Heart right ventricle (tissue), 16 donors: Measurements from ENCODE around the gene EFR3B. TPM values are rescaled to one million over a fixed set of nuclear protein-coding genes. Genes with fewer than 3 reads are reported as not detected.
A peak's percentile ranks its signal among the peaks of the same experiment; 100 is the strongest.

Source experiments
- ATAC-seq, 8 donors: fragments of 200-7000 bp; cut with Tn5 transposase; one replicate each; pipeline ENCODE4 v1.9.1; 2020; ENCODE audit warnings: mild to moderate bottlenecking in 8 of 8, moderate library complexity in 8 of 8, moderate number of reproducible peaks in 1 of 8
- DNase-seq, 2 donors: peaks; one replicate each; pipeline ENCODE4 v3.0.0-alpha.2; 2020
- H3K27ac ChIP-seq, 10 donors: fragments of 200-600 bp; sonication (generic) in 2 of 10; one replicate each; pipeline versions ENCODE4 v1.5.0 to v1.8.0; 2020 to 2022; ENCODE audit warnings: mild to moderate bottlenecking in 3 of 10
- H3K27me3 ChIP-seq, 7 donors: fragments of 200-600 bp; one replicate each; pipeline ENCODE4 v1.8.0; 2021 to 2022; ENCODE audit warnings: mild to moderate bottlenecking in 2 of 7
- H3K36me3 ChIP-seq, 9 donors: fragments of 200-600 bp; sonication (generic) in 1 of 9; one replicate each; pipeline versions ENCODE4 v1.5.0 to v1.8.0; 2020 to 2022; ENCODE audit warnings: mild to moderate bottlenecking in 2 of 9
- H3K4me1 ChIP-seq, 9 donors: fragments of 200-600 bp; sonication (generic) in 1 of 9; one replicate each; pipeline versions ENCODE4 v1.5.0 to v1.8.0; 2020 to 2022; ENCODE audit warnings: mild to moderate bottlenecking in 4 of 9
- H3K4me3 ChIP-seq, 10 donors: fragments of 200-600 bp; sonication (generic) in 2 of 10; one replicate each; pipeline versions ENCODE4 v1.5.0 to v1.8.0; 2020 to 2022; ENCODE audit warnings: mild to moderate bottlenecking in 7 of 10, moderate library complexity in 2 of 10
- H3K9me3 ChIP-seq, 11 donors: fragments of 200-600 bp in 10 of 11; sonication (generic) in 2 of 11; one replicate each; pipeline versions ENCODE4 v1.5.0 to v1.8.0; 2013 to 2022; ENCODE audit warnings: mild to moderate bottlenecking in 2 of 11, control low read depth in 1 of 11, moderate library complexity in 1 of 11
- CTCF ChIP-seq, 9 donors: fragments of 200-600 bp; sonication (generic) in 2 of 9; IDR thresholded peaks; one replicate each; pipeline versions ENCODE4 v1.5.0 to v1.8.0; 2021 to 2022; ENCODE audit warnings: antibody characterized with exemption in 9 of 9, mild to moderate bottlenecking in 5 of 9, moderate library complexity in 1 of 9
- WGBS, 2 donors: extraction: QIAGEN DNeasy Blood & Tissue Kit; methylation state at CpG; one replicate each; pipeline ENCODE4 v1.1.7; 2013; ENCODE audit warnings: inconsistent platforms in 1 of 2; 5-methylcytosine and 5-hydroxymethylcytosine counted together
- intact Hi-C, 10 donors: fragments of 100-400 bp; cut with DNase I; formaldehyde crosslinking; loops; one replicate each; pipeline versions ENCODE4 v1.11.1 to v1.14.2; 2022
- polyA plus RNA-seq, 2 donors: library from polyadenylated mRNA; stranded (reverse); fragments of 200-250 nt; gene quantifications; one replicate each; pipeline ENCODE4 v1.2.3, GENCODE V29; 2013
- total RNA-seq, 10 donors: library from RNA; stranded (reverse); fragmentation: NEBNext Ultra II Directional in 3 of 10; extraction: Animal tissue kit (Norgen Biotek cat#: 25700) in 3 of 10; gene quantifications; one replicate each; pipeline versions ENCODE4 v1.2.1 to v1.2.4, GENCODE V29; 2021 to 2023
- donor health status: Arrhythmogenic right ventricular cardiomyopathy.
- donor health status: ischemic (EF 13 %, LVEDD 7.1; RV severe dilation, severe dysfunction).
- donor health status: healthy with polysubstance abuse.
- donor health status: DM: no; HTN: yes; CAD: no.
- donor health status: DM: no; HTN: no; CAD: no.
- donor health status: ischemic (EF 25% LVEDD 6.9; RV normal size, moderate dysfunction).
- donor health status: ischemic (EF 25% LVEDD 5.7; RV mildly dilated, moderate dysfunction).
- donor health status: healthy.
- donor health status: DM: yes; HTN: yes; CAD: no.
- donor health status: Ischemic cardiomyopathy.
- donor health status: ischemic (EF 35%, LVEDD 5.7; RV mildly dilated, moderate dysfunction).
- donor health status: nonischemic (EF 11% LVEDD 7.7; RV severe dilation, severe dysfunction).
- donor health status: DM: yes; HTN: yes; CAD: no.
- donor health status: PGD.
- donor health status: ischemic (EF 29% LVEDD 5.4; RV normal size, mild dysfunction).
- donor health status: nonischemic (EF 23%, LVEDD 6.1; RV moderate dilation, normal function).

EFR3B gene
- total and polyA plus RNA-seq, 12 donors = 0.62 to 15.2 (median 7.0) TPM

DNA sequence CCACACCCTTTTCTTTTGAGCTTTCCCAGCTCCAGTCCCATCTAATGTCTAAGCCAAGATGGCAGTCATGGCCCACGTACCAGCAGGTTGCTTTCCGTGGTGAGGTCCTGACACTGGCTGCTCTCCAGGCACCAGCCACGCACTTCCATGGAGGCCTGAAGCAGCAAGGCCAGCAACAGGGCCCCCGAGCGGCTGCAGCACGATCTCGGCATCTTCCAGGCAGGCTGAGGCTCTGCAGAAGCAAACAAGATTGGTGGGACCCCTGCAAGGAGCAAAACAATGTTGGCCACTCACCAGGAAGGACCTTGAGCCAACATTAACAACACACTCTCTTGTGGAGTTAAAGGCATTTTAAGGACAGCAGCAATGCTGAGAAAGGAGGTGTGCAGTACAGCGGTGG lies 122.7 kb downstream of the EFR3B start:
- ATAC-seq = no peak
- H3K36me3 ChIP-seq = no peaks in the 10 kb centered on the region
- peak in 1 of 2 donors; percentile 10 for DNase-seq

DNA sequence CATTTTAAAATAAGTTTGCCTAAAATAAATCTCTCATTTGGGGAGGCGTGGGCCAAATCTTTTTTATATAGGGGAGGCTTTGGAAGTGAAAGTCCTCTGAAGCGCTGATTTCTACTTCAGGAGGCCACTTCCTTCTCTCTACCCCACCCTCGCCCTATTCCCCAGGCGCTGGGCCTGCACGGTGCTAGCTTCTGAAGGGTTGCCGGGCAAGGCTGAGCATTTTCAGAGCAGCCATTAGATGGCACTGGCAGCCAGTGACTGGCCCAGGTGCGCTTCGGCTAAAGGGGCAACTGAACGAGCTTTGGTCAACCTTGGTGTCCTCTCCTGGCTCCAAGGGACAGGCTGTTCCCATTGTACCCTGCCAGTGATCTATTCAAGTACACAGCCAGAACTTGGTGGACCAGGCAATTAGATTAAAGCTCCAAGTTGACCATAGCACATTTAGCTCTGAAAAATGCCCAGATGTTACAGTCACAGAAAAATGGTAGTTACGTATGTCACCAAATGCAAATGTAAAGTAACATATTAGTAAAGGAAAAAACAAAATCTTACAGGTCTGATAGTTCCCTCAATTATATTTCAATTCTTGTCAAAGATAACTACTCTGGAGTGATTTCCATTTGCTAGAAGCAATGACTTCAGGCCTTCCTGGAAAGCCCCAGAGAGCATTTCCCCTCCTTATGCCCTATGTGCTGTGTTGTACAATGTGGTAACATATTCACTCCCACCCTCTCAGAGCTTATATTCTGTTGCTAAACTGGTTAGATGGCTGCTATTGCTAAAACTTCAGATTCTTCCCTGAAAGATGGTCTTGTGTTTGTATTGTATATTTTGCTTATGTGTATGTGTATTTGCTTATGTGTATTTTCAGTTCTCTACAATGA lies 124.4 kb downstream of the EFR3B start:
- H3K9me3 ChIP-seq = peaks cover 0 to 4% (median 0%) of the 10 kb centered on the region in 11 donors
- peaks cover 0 to 23% (median 11%) of the 10 kb centered on the region in 9 donors for H3K4me1 ChIP-seq
- peaks cover 7 to 87% (median 76%) of the 10 kb centered on the region in 7 donors for H3K27me3 ChIP-seq
- 64% methylated on average over 10 of the region's 10 CpGs for WGBS, 2 donors
- DNase-seq = peak in 1 of 2 donors; percentile 20
- peak in 6 of 8 donors; percentile 24 to 68 (median 46) for ATAC-seq
- peak in 5 of 9 donors; percentile 24 to 40 (median 30) for TF ChIP-seq CTCF (IDR thresholded peaks at IDR 0.05)
- intact Hi-C loops = no loop called here
- H3K27ac ChIP-seq = no peak overlapping the region
- no peaks in the 10 kb centered on the region for H3K36me3 ChIP-seq
- no peak overlapping the region for H3K4me3 ChIP-seq

More for the DNA sequence above, 122.7 kb downstream of the EFR3B start:
- Histone ChIP-seq H3K4me1 (peaks cover 0 to 31% (median 11%) of the 10 kb centered on the region in 9 donors), H3K27me3 (peaks cover 7 to 72% (median 63%) of the 10 kb centered on the region in 7 donors), H3K4me3 (no peak overlapping the region), H3K9me3 (peaks cover 0 to 4% (median 0%) of the 10 kb centered on the region in 11 donors), H3K27ac (no peak overlapping the region)
- intact Hi-C loops = no loop called here
- no peak for TF ChIP-seq CTCF (IDR thresholded peaks at IDR 0.05)
- 49 to 50% methylated on average over 8 of the region's 8 CpGs for WGBS, 2 donors

DNA sequence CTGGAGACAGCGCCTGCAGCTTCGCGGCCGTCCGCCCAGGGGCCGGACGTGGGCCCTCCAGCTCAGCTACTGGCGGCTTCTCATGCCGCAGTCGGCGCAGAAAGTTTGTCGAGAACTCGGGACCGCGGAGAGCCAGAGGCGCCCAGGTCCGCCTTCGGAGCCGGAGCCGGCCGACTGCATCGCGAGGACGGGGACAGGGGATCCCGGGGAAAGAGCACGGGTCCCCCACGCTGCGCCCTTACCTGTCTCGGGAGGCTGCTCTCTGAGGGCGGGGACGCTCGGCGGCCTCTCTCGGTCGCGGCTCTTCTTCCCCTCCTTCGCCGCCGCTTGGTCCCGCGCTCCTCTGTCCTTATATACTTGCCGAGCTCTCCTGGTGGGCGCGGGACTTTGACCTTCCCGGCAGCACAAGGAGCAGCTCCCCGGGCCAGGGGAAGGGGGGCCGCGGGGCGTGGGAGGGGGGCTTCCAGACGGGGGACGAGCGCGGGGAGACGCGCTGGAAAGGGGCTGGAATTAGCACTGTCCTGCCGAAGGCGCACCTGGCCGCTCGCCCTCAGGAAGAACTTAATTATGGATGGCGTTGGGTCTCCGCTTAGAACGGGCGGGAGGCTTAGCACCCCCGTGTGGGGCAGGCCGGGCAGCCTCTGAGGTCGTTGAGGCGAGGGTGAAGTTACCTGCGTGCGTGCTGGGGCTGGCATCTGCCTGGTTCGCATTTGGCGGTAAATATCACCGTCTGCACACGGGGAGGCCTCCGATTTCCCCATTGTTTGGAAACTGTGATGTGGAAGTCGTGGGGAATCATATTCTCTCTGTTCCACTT lies 126.6 kb downstream of the EFR3B start, which contains the start of gene POMC:
Gene POMC (minus strand): TSS at position 325 of the 817 bp plus-strand sequence. CDS start 3,808 bp downstream, outside the sequence.
- ATAC-seq (peak; percentile 22 to 65 (median 51)), DNase-seq (peak in 1 of 2 donors; percentile 23)
- Histone ChIP-seq H3K4me3 (peak within 1 kb of the TSS; percentile 30 to 58 (median 50)), H3K27ac (peak within 1 kb of the TSS in 1 of 10 donors; percentile 40), H3K36me3 (no peaks in the 10 kb centered on the region), H3K9me3 (peaks cover 0 to 4% (median 0%) of the 10 kb centered on the region in 11 donors), H3K27me3 (peaks cover 7 to 90% (median 68%) of the 10 kb centered on the region in 7 donors), H3K4me1 (peaks cover 0 to 16% (median 11%) of the 10 kb centered on the region in 9 donors)
- intact Hi-C loops = no loop called here
- TF ChIP-seq CTCF (IDR thresholded peaks at IDR 0.05) = no peak
- 5% methylated on average over 75 of the region's 75 CpGs for WGBS, 2 donors

DNA sequence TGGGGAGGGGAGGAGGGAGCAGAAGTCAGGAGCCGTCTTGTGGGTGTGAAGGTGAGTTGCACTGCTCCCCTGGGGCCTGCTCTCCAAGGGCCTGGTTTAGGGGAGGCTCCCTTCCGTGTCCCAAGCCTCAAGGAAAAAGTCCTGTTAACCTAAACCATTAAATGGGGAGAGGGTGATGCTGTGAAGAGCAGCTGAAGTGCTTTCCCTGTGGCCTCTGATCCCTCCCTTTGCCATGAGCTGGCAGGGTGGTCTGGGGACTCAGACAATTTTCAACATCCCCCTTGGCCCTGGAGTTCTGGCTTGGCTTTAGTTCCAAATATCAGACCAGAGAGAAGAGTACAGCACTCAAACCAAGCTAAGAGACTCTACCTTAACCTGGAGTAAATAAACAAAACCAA lies 127.2 kb downstream of the EFR3B start:
- Histone ChIP-seq H3K27ac (no peak overlapping the region), H3K4me1 (peaks cover 0 to 16% (median 11%) of the 10 kb centered on the region in 9 donors), H3K27me3 (peaks cover 7 to 90% (median 65%) of the 10 kb centered on the region in 7 donors), H3K4me3 (peak overlapping the region in 1 of 10 donors; percentile 51), H3K36me3 (no peaks in the 10 kb centered on the region), H3K9me3 (peaks cover 0 to 4% (median 0%) of the 10 kb centered on the region in 11 donors)
- TF ChIP-seq CTCF (IDR thresholded peaks at IDR 0.05) = no peak
- WGBS, 2 donors = 53 to 72% methylated on average over 2 of the region's 2 CpGs
- ATAC-seq (no peak), DNase-seq (no peak)
- intact Hi-C loops = no loop called here
